Right lobe of liver (tissue), 6 donors: ENCODE measurements around the gene UQCRH. TPM values are rescaled to one million over a fixed set of nuclear protein-coding genes. Genes with fewer than 3 reads are reported as not detected.

Source experiments
- ATAC-seq, 4 donors: fragments of 200-7000 bp; cut with Tn5 transposase; one replicate each; pipeline ENCODE4 v1.9.1; 2020; ENCODE audit warnings: mild to moderate bottlenecking in 4 of 4, moderate library complexity in 4 of 4
- DNase-seq, 3 donors: peaks; one replicate each; pipeline ENCODE4 v3.0.0-alpha.2; 2020
- H3K27ac ChIP-seq, 3 donors: fragments of 200-600 bp; one replicate each; pipeline ENCODE4 v1.8.0; 2022
- H3K27me3 ChIP-seq, 2 donors: fragments of 200-600 bp; one replicate each; pipeline ENCODE4 v1.8.0; 2022
- H3K36me3 ChIP-seq, 4 donors: fragments of 200-600 bp; sonication (generic) in 1 of 4; one replicate each; pipeline versions ENCODE4 v1.5.1 to v1.8.0; 2017 to 2022; ENCODE audit warnings: control low read depth in 1 of 4
- H3K4me1 ChIP-seq, 4 donors: fragments of 200-600 bp; sonication (generic) in 1 of 4; one replicate each; pipeline versions ENCODE4 v1.5.1 to v1.8.0; 2017 to 2022; ENCODE audit warnings: control low read depth in 1 of 4
- H3K4me3 ChIP-seq, 3 donors: fragments of 200-600 bp; one replicate each; pipeline ENCODE4 v1.8.0; 2022
- H3K9me3 ChIP-seq, 4 donors: fragments of 200-600 bp; sonication (generic) in 1 of 4; one replicate each; pipeline versions ENCODE4 v1.5.1 to v1.8.0; 2017 to 2022; ENCODE audit warnings: control low read depth in 1 of 4
- CTCF ChIP-seq, 4 donors: fragments of 200-600 bp in 3 of 4; fragments of 450-650 bp in 1 of 4; IDR thresholded peaks; one replicate each; pipeline versions ENCODE4 v1.5.1 to v1.8.0; 2016 to 2022; ENCODE audit warnings: antibody characterized with exemption in 4 of 4, mild to moderate bottlenecking in 2 of 4
- POLR2A ChIP-seq: fragments of 450-650 bp; IDR thresholded peaks from one replicate; pipeline ENCODE4 v1.6.1; 2017; ENCODE audit warnings: antibody characterized with exemption, mild to moderate bottlenecking
- WGBS: methylation state at CpG from one replicate; pipeline ENCODE4 v1.1.6; 2018; ENCODE audit warnings: low coverage, low lambda C conversion rate; ENCODE audit not compliant: insufficient coverage; ENCODE audit errors: missing lambda C conversion rate; 5-methylcytosine and 5-hydroxymethylcytosine counted together
- intact Hi-C, 2 donors: fragments of 100-400 bp; cut with DNase I; formaldehyde crosslinking; loops; one replicate each; pipeline versions ENCODE4 v1.11.2 to v1.14.1; 2022
- total RNA-seq, 6 experiments: library from RNA; depleted of rRNA in 2 of 6; stranded (reverse); fragments of >200 nt in 2 of 6; fragmentation: NEBNext Ultra II Directional in 3 of 6; extraction: Animal tissue kit (Norgen Biotek cat#: 25700) in 3 of 6; gene quantifications; one replicate each; pipeline versions ENCODE4 v1.1.0 to v1.2.4, GENCODE V29; 2016 to 2023
- donor health status: DM: no; HTN: yes; CAD: no.
- donor health status: DM: no; HTN: no; CAD: no.
- donor health status: DM: no; HTN: no; CAD: no.
- donor health status: DM: no; HTN: yes; CAD: no.
- donor health status: DM: no; HTN: yes; CAD: no.

Gene UQCRH
- total RNA-seq, 6 experiments from 2014 or later: 71.6 to 244 (median 90.4) TPM

- DNase-seq: no peak
- Histone ChIP-seq H3K4me3 (no peak overlapping the region), H3K36me3 (peaks cover 0 to 19% (median 9%) of the 10 kb centered on the region in 4 donors), H3K27ac (no peak overlapping the region), H3K9me3 (no peaks in the 10 kb centered on the region), H3K27me3 (no peaks in the 10 kb centered on the region), H3K4me1 (no peaks in the 10 kb centered on the region)
- peak in 1 of 4 donors; percentile 8 for ATAC-seq
- 88% methylated on average over 7 of the region's 14 CpGs for WGBS
- TF ChIP-seq CTCF (IDR thresholded peaks at IDR 0.05) (no peak), POLR2A (no peak)
- intact Hi-C loops: no loop called here
Observed at GRCh38 chr1:46277658-46278373, 25.7 kb upstream of the UQCRH start.

- peak in 2 of 4 donors; percentile 17 to 27 for ATAC-seq
- no peak for DNase-seq
- intact Hi-C loops: no loop called here
Observed at GRCh38 chr1:46278807-46279206, 24.7 kb upstream of the UQCRH start.

GRCh38 chr1:46280092-46280491, 23.4 kb upstream of the UQCRH start:
- intact Hi-C loops: no loop called here
- DNase-seq: no peak
- Histone ChIP-seq H3K9me3 (no peaks in the 10 kb centered on the region), H3K27ac (no peak overlapping the region), H3K4me1 (no peaks in the 10 kb centered on the region), H3K4me3 (no peak overlapping the region), H3K36me3 (peaks cover 0 to 30% (median 11%) of the 10 kb centered on the region in 4 donors), H3K27me3 (no peaks in the 10 kb centered on the region)
- ATAC-seq: no peak
- TF ChIP-seq CTCF (IDR thresholded peaks at IDR 0.05) (no peak), POLR2A (no peak)
- WGBS: 94% methylated on average over 3 of the region's 3 CpGs

More at GRCh38 chr1:46278807-46279206, 24.7 kb upstream of the UQCRH start:
- no peaks in the 10 kb centered on the region for H3K9me3 ChIP-seq
- H3K4me3 ChIP-seq: no peak overlapping the region
- WGBS: no CpG with 5 or more reads among the region's 12 CpGs
- H3K36me3 ChIP-seq: peaks cover 0 to 19% (median 9%) of the 10 kb centered on the region in 4 donors
- no peak for TF ChIP-seq CTCF (IDR thresholded peaks at IDR 0.05)
- no peak for TF ChIP-seq POLR2A
- no peaks in the 10 kb centered on the region for H3K27me3 ChIP-seq
- no peak overlapping the region for H3K27ac ChIP-seq
- no peaks in the 10 kb centered on the region for H3K4me1 ChIP-seq

GRCh38 chr1:46281021-46281420, 22.5 kb upstream of the UQCRH start:
- TF ChIP-seq CTCF (IDR thresholded peaks at IDR 0.05) (no peak), POLR2A (no peak)
- no peak for DNase-seq
- H3K4me1 ChIP-seq: no peaks in the 10 kb centered on the region
- H3K27me3 ChIP-seq: no peaks in the 10 kb centered on the region
- intact Hi-C loops: no loop called here
- H3K9me3 ChIP-seq: no peaks in the 10 kb centered on the region
- 96% methylated on average over 5 of the region's 14 CpGs for WGBS
- no peak for ATAC-seq
- H3K4me3 ChIP-seq: no peak overlapping the region
- H3K36me3 ChIP-seq: peaks cover 0 to 39% (median 17%) of the 10 kb centered on the region in 4 donors
- no peak overlapping the region for H3K27ac ChIP-seq
